K562 (cell line): ENCODE measurements around the gene ME3.

Experiments used
- BCLAF1 ChIP-seq, 2 experiments: fragments of 450-650 bp in 1 of 2; IDR thresholded peaks; 2 replicates each; pipeline ENCODE4 v1.6.1; 2011 to 2017; ENCODE audit warnings: low read depth in 2 of 2, antibody characterized with exemption in 1 of 2, borderline replicate concordance in 1 of 2, low read length in 1 of 2, mild to moderate bottlenecking in 1 of 2, mixed read lengths in 1 of 2; ENCODE audit not compliant: control insufficient read depth in 1 of 2
- CEBPB ChIP-seq: fragments of 450-650 bp; IDR thresholded peaks from 2 replicates; pipeline ENCODE4 v1.6.1; 2016; ENCODE audit warnings: missing genetic modification characterization, missing compliant biosample characterization
- CTCF ChIP-seq, 3 experiments: IDR thresholded peaks in 2 of 3; conservative IDR thresholded peaks in 1 of 3; 2 replicates each; pipeline ENCODE4 v1.5.1; 2011 to 2012; ENCODE audit warnings: low read length in 3 of 3, mild to moderate bottlenecking in 3 of 3, control low read depth in 2 of 3, improper control_type of control experiment in 1 of 3, inconsistent platforms in 1 of 3, low read depth in 1 of 3, mixed read lengths in 1 of 3, moderate library complexity in 1 of 3; ENCODE audit not compliant: insufficient read depth in 2 of 3
- ELK1 ChIP-seq: sonication (generic); formaldehyde crosslinking; IDR thresholded peaks from 2 replicates; pipeline ENCODE4 v1.8.1; 2022; ENCODE audit warnings: missing genetic modification reagents
- MXD1 ChIP-seq: fragments of 250-450 bp; sonication (Bioruptor Pico); IDR thresholded peaks from 2 replicates; pipeline ENCODE4 v1.8.0; 2021; ENCODE audit warnings: borderline replicate concordance, mild to moderate bottlenecking, moderate library complexity; ENCODE audit not compliant: poor library complexity, severe bottlenecking
- NFE2L1 ChIP-seq: fragments of 450-650 bp; IDR thresholded peaks from 2 replicates; pipeline ENCODE4 v1.6.1; 2016; ENCODE audit warnings: missing genetic modification characterization, low read depth, mild to moderate bottlenecking, missing compliant biosample characterization, moderate library complexity, borderline replicate concordance
- PATZ1 ChIP-seq: fragments of 250-450 bp; sonication (Bioruptor Pico); IDR thresholded peaks from 2 replicates; pipeline ENCODE4 v1.5.0; 2020; ENCODE audit warnings: mild to moderate bottlenecking, borderline replicate concordance
- SAFB2 ChIP-seq: fragments of 200-400 bp; formaldehyde crosslinking; IDR thresholded peaks from 2 replicates; pipeline ENCODE4 v1.6.1; 2018; ENCODE audit warnings: borderline replicate concordance, low read length, low read depth, moderate library complexity; ENCODE audit not compliant: severe bottlenecking
- TCF7L2 ChIP-seq: fragments of 150-350 bp; IDR thresholded peaks from 2 replicates; pipeline ENCODE4 v1.6.1; 2016; ENCODE audit warnings: low read depth, mild to moderate bottlenecking, low read length, moderate library complexity
- USF1 ChIP-seq: sonication (generic); formaldehyde crosslinking; IDR thresholded peaks from 2 replicates; pipeline ENCODE4 v1.9.0; 2022; ENCODE audit warnings: mild to moderate bottlenecking, missing genetic modification reagents
- ZFP36 ChIP-seq: fragments of 150-350 bp; IDR thresholded peaks from 2 replicates; pipeline ENCODE4 v1.6.1; 2018; ENCODE audit warnings: low read length, low read depth; ENCODE audit not compliant: partially characterized antibody
- ZNF592 ChIP-seq: fragments of 450-650 bp; IDR thresholded peaks from 2 replicates; pipeline ENCODE4 v1.6.1; 2017; ENCODE audit warnings: antibody characterized with exemption, mild to moderate bottlenecking
- ZNF77 ChIP-seq: fragments of 250-450 bp; sonication (Bioruptor Pico); IDR thresholded peaks from 2 replicates; pipeline ENCODE4 v1.5.0; 2020

GRCh38 chr11:86559311-86559945 lies 113.0 kb downstream of the ME3 start:
- TF ChIP-seq TCF7L2 (no peak), CTCF (IDR thresholded peaks at IDR 0.05 in 2 of 3, conservative IDR thresholded peaks at IDR 0.05 in 1 of 3; ENCODE audit: insufficient read depth in 2 of 3, low read depth in 1 of 3, low read length in 3 of 3) (no peak), MXD1 (no peak), CEBPB (tag) (no peak), NFE2L1 (tag) (no peak), PATZ1 (CRISPR knock-in tag) (no peak), ZFP36 (no peak), ZNF592 (no peak), ELK1 (CRISPR knock-in tag) (no peak), USF1 (CRISPR knock-in tag) (no peak), BCLAF1 (IDR thresholded peaks at IDR 0.05; ENCODE audit: borderline replicate concordance in 1 of 2, control insufficient read depth in 1 of 2, low read depth in 2 of 2, low read length in 1 of 2) (no peak), SAFB2 (no peak), ZNF77 (CRISPR knock-in tag) (no peak)
